CD4-positive, alpha-beta T cell treated with Interleukin-6 for 4 hours (primary cell): ENCODE results near the gene CHST15.

Experiments used
- DNase-seq: peaks from one replicate; pipeline ENCODE4 v3.0.0-alpha.2; 2020; ENCODE audit warnings: mixed read lengths

CHST15 gene

DNA sequence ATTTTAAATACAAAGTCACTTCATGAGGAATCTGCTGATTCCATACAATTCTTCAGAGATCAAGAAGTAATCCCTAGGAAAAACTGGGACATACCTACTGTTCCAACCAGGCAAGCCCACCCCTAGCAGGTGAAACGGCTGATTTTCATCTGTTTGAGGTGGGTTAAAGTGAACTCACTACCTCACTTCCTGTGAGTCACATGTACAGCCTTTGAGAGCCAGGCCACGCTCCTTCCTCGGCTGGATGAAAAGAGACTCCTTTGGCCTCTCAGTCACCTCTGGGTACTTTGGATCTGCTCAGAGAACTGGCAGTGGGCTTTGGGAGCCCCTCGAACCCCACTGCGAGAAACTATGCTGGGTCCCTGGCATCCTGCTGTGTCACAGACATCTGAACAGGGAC lies 68.2 kb downstream of the CHST15 start:
- DNase-seq = peak; percentile 36

DNA sequence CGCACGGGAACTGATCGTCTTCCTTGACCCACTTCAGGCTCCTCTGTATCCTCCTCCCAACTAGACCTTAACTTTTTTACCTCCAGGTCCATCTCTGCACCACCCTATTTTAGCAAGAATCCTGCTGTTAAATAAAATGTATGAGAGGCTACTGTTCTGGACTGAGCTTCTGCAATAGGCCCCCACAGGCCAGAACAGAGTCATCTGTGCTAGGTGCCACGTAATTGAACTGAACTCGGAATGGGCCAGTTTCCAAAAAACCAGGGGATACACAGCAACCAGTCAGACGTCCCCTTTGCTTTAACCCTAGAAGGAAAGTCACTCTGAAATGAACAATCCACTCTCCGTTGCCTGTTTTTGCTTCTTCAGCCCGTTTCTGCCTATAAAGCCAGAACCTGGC lies 71.3 kb downstream of the CHST15 start:
- DNase-seq = no peak

DNA sequence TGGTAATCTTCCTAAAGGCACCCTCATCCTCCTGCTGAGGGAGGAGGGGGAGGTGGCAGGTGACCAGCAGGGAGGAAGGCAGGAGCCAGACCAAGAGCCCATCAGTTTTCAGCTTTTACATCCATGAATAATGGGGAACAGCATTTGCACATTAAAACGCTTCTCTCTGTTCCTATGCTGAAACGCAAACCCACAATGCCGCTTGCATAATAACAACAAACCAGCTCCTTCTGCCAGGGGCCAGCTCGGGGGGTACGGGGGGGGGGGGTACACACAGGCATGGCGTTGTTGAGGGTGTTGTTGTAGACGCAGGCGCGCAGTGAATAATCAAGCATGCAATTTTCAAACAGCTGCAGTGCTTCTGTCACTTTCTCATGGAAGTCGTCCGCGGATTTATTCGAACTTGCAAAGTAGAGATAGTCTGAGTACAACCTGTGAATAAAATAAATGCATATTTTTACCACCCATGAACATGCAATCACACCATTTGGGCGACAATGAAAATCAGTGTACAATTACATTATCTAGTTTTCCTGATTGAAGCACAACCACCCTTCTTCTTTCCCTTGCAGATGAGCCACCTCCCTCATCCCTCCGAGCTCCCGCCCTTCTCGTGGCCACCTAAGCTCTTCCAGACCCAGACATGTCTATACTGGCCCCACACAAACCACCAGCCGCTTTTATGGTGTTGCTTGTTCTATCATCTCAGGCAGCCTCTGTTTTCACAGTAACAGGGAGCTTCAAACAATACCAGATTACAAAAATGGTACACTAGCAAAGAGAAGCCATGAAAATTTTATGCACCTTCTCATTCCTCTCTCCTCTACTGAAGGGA lies 72.2 kb downstream of the CHST15 start:
- DNase-seq = no peak

DNA sequence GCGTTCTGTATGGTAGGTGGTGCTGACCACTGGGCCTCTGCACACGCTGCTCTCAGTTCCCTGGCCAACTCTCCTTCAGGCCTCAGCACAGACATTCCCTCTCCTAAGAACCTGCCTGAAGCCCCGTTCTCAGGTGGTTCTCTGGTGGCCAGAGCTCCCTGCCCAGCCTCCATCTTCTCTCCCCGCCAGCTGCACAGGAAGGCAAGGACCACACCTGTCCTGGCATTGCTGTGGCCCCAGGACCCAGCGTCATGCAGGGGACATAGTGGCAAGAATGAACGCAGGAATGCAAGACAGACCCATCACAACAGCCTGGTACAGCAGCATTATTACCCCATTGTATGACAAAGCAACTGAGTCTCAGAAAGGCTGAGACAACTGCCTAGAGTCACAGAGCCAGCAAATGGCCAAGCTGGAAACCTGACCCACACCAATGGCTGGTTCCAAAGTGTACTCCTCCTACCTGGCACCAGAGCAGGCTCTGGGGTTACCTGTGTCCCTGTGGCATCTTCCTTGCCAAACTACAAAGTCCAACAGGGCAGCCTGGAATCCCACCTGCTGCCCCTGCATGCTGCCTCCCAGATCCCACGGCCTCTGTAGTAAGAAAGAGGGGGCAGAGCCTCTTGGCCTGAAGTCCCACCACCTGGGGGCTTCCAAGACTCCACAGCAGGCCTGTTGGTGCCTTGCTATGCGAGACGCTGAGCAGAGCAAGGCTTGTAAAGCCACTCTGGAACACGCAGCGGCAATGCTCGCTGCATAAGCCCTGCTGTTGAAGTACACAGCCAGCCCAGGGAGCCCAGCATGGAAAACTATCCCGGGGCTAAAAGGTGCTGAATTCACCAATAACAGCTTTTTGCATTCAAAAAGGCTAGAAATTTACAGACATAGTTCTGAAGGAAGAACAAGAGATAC lies 73.3 kb downstream of the CHST15 start:
- DNase-seq = no peak

DNA sequence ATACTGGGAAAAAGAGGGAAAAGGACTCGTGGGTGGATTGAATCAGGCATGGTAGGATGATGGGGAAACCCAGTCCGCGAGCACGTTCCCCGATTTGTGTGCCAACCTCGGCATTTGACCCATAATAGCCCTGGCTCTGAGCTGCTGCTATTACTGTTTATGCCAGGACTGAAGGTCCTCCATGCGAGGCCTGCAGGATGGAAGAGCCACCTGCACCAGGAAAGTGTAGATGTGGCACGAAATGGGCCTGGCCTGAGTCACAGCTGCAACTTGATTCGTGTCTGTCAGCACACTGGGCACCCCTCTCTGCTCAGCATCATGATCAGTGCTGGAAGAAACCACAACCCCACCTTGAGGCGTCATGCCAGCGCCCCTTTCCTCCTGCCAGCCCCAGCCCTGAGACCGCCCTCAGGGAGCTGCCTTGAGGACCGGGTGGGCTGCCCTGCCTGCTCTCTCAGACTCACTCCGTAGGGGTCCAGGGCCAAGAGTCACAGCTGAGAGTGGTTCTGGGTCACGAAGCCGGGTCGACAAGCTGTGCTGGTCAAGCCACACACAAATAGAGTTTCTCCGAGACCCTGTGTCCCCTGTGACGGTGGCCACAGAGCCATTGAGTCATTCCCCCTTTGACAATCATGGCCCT lies 74.4 kb downstream of the CHST15 start:
- no peak for DNase-seq

DNA sequence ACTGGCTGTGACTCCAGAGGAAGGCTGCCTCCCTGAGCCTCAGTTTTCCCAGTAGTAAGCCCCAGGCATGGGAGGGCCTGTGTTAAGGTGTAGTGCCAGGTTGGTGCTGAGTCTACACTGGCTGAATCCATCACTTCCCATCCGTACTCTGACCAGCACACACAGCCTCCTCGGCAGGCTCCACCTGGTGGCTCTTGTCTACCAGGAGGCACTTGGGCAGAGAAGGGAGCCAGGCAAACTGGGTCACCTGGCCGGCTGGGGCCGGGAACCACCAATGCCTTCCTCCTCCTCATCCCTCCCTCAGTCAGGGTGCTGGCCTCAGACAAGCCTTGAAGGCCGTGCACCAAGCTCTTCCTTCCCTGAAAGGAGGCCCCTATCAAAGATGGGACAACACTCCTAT lies 75.7 kb downstream of the CHST15 start:
- DNase-seq = no peak

DNA sequence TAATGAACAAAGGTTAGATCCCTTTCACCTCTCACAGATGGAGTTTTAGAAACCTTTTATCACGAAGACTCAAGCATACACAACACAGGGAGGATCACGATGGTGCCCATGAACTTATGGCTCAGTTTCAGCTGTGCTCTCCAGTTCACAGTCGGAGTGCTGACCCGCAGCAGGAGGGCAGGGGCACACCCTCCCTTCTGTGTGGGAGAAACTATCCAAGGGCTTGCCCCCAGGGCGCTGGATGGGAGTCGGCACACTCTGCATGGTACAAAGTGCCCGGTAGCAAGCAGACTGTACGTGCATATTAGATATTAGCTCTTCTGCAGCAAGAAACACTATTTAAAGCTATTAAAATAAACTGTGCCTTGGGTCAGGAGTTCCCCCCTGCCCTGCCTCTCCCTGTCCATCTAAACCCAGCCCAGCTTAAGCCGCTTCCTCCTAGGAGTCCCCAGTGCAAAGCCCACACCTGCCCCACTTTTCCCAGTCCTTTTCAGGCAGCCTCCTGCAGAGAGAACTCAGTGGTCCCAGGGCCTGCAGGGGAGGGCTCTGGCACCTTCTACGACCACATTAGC lies 76.5 kb downstream of the CHST15 start:
- no peak for DNase-seq

DNA sequence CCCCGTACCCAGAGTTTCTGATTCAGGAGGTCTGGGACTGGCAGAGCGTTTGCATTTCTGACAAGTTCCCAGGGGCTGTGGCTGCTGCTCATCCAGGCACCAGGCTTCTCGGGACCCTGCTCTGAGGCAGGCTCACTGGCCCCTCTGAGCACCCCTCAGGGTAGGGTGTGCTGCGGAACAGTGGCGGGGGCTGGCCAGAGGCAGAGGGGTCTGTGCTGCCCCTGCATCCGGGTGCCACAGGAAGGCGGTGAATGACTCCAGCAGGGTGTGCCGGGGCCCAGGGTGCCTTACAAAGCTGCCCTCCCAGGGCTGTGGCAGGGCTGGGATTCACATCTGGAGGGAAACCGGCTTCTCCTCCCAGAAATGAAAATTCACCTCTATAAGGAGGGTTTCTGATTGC lies 77.4 kb downstream of the CHST15 start:
- DNase-seq = no peak

DNA sequence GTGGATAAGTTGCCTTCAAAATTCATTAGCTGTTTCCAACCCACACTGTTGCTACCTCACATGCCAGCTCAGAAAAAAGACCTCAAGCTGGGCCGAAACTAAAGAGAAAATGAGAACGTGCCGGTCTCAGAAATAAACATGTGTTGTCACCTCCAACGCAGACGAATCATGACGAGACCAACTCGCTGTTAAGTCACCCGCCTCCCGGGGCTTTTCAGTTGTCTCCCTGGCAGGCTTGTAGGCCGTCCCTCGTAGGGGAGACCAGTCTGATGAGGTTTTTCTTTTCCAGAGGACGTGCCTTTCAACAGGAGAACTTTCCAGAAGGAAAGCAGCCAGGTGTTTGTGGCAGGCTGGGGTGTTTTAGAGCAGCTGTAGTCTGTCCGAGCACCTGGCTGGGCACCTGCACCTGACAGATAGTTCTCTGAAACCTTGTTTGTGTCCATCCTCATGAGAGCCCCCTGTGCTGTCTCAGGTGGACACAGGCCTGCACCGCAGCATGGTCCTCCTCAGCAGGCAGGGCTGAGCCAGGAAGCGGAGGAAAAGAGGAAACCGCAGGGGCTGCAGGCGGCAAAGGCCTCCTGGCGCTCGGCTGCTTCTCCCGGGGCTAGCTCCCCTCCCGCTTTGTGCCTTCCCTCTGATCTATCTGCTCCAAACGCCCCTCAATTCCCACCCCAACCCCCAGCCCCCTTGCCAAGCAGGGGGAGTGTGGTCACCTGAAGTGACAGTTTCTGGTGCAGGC lies 78.8 kb downstream of the CHST15 start:
- DNase-seq = no peak

DNA sequence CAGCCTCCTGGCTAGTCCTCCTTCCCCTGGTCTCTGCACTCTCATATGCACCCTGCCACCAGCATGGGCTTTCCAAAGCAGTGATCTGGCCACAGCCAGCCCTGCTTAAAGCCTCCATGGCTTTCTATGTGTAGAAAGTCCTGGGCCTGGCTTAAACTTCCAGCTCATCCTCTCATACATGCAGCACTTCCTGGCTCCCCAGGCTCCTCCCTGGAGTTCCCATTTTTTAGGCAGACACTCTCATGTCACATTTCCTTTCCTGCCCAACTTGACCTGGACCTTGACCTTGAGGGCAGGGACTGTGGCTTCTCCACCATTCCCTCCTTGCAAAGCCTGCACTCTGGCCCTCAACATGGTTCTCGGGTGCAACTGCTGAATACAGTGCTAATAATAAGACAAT lies 79.5 kb downstream of the CHST15 start:
- no peak for DNase-seq

DNA sequence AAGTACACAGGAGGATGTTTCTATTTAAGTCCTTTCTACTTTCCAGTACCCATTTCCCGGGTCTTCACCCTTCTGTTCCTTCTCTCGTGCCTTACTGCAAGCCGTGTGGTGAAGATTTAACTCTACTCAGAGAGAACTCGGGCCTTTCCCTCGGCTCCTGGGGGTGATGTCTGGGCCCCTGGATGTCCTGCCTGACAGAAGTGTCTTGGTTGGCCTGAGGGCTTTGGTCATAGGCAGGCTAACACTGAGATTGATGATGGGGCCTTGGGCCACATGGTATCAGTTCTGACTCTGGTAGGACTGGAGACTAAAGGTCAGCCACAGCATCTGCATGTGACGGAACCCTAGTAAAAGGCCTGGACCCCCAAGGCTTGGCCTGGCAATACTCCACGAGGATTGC lies 80.4 kb downstream of the CHST15 start:
- no peak for DNase-seq

DNA sequence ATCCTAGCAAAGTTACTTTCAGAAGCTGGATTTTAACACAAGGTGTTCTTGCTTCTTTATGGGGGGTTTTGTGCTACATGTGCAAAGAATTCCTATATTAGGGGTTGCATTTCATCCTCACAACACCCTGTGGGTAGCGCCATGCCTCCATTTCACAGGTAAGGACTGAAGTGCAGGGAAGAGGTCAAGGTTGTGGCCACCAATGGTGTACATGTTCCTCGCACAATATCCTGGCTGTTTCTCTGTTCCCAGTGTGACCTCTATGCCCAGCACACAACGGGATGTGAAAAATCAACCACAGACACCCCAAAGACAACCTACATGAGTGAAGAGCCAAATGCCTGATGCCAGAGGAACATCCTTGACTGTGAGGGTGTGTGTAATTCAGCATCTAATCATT lies 80.8 kb downstream of the CHST15 start:
- no peak for DNase-seq

DNA sequence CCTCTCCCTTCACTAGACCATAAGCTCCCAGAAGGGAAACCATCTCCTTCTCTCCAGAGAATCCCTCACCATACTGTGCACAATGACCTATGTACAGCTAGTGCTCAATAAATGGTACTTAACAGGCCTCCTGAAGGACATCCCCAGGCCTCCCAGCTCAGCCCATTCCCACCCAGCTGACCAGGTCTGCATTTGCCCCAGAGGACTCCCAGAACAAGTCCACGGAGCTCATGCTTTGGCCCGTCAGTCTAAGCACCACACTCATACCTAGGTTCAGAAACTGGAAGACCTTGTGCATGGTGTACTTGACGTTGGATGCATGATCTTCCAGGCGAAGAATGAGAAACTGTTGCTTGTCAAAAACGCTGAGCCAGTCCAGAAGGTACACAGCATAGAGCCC lies 81.3 kb downstream of the CHST15 start:
- DNase-seq = no peak

DNA sequence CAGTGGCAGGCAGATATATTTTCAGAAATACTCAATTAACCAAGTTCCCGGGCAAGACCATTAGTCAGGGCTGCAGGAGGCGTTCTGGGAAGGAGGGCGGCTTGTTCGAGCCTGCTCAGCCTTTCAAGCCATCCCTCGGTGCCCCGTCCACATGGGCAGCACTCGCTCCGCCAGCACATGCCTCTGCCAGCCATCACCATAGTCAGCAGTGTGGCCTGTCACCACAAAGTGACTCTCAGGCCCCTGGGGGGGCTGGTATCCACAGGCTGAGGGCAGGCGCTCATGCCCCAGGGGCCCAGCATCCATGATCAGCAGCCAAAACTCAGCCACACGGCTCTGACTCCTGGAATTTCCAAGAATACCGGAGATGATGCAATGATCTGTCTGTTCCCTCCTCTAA lies 81.9 kb downstream of the CHST15 start:
- no peak for DNase-seq

DNA sequence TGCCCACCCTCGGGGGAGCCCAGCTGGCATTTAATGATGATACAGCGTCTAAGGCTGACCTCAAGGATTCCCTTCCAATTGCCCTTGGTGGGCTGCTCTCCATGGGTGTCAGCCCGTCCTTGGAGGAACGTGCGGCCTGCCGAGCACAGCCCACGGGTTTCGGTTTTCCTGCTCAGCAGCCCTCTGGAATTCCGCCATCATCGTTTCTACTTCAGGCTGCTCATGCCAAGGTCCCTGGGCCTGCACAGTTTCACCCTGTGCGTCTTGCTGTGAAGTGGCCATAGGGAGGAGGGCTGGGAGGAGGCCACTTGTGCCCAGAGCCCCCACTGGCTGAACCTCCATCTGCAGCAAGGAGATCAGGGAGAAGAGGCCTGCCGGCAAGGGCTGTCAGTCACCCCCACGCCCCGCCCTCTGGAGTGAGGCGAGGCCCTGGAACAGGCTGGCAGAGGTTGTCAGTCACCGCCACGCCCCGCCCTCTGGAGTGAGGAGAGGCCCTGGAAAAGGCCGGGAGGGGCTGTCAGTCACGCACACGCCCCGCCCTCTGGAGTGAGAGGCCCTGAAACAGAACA lies 82.8 kb downstream of the CHST15 start:
- no peak for DNase-seq

DNA sequence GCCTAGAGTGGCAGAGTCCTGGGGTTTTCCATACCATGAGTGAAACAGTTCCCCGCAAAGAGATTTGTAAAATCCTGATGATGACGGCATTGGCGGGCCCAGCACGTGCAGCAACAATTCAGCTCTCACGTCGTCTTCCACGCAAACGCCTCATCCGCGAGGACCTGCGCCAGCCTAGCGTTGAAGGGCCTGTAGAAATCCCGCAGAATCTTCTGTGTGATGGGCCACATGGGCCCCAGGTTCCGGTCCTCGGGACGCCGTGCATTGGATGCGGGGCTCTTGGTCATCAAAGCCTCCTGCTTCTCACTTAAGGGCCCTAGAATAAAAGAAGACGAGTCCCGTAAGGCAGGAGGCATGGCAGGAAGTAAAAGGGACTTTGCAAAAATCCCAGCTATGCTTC lies 83.4 kb downstream of the CHST15 start:
- no peak for DNase-seq

DNA sequence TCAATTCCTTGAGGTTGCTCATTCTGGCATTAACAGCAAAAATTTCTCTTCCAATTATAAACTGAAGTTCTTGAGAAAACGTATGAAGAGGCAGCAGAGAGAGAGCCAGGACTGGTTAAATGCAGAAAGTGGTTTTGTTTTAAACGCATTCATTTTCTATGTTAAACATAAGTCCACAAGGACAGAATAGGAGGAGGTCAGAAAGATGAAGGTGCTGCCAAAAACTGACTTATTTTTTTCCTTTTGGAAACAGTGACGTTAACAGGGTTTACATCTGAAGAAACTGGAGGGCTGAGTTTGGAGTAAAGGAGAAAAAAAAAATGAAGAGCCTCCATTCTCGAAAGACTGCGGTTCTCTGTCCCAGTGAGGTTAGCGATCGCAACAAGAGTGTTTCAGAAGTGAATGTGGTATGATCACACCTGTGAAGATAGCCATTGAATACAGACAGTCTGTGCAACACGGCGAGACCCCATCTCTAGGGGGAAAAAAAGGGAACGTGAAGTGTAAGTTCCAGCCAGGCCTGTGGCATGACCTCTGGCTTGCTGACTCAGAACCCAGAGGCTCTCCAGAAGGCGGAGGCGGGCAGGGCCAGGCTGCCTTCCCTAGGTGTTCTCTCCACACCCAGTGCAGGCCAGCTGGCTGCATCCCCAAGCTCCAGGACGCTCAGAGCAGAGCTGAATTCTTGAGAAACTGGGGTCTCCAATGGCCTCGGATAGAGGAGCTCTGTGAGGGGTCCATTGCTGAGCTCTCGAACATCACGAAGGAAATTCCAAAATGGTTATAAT lies 84.0 kb downstream of the CHST15 start:
- no peak for DNase-seq

DNA sequence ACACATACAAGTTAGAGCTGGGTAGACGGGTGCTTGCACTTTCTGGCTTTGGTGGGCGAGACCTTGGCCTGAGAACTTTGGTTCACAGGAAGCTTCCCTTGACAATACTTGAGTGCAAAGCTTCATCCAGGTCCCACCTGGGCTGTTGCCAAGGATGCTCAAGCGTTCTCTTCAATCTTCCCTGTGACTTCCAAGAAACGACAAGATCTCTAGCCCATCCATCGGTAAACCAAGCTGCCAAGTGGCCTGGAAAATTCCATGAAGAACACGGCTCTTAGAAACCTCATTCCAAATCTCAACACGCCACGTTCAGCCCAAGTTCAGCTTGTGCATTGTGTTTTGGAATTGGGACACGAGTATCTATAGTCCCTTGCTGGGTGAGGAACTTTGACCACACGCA lies 84.7 kb downstream of the CHST15 start:
- DNase-seq = no peak

DNA sequence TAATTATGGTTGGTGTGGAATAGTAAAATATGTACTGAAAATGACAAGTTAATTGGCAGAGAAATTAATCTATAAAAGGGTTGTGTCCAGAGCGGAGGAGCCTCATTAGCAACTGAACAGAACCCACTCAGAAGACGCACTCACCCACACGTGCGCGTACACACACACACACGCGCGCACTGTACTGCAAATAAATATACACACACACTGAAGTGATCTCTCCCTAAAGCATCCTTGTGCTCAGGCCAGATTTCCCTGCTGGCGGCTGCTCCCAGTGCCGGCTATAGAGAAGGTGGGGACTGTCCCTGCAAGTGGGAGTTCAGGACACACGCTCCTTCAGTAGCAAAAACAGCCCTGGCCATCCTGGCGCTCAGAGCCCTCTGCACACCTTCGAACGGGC lies 85.2 kb downstream of the CHST15 start:
- no peak for DNase-seq

DNA sequence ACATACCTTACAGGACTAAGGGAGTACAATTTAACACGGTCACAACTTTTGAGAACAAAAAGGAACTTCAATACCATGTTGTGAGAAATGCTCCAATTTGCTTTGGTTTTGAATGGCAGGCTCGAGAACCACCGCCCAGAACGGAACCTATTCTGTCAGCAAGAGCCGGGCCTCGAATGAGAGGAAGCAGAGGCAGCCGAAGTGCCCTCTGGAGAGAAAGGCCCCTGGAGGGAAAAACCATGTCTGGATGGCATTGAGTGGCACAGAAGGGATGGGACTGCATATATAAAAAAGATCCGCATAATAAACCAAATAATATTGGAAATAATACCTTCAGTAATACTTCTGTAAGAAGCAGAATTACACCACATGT lies 85.6 kb downstream of the CHST15 start:
- no peak for DNase-seq

DNA sequence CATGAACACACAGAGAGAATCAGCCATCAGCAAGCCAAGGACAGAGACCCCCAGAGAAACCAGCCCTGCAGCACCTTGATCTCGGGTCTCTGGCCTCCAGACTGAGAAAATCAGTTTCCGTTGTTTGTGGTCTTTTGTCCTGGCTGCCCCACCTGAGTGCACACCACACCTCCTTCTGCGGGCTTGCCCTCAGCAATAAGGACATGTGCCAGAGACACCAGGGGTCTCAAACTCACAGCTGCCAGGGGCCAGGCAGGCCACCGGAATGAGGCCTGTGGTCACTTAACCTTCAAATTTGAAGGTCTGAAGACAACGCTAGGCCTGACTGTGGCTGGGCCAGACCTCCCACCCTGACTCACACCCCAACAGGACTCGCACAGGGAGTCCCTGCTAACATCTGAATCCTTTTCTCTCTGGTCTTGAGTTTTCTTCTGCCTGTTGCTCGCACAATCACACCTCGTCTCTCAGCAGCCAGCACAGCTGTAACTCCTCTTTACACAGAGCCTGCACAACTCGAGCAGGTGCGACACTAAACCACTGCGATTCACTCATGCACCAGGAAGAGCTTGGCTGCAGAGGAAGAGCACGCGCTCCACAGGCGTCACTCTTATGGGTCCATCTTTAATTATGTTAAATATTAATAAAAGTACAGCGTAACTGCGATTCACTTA lies 86.2 kb downstream of the CHST15 start:
- DNase-seq = no peak
